Loucy (cell line): ENCODE results near the gene PODNL1.
"Not testable (repeated sequence)": the region's sequence is repeated elsewhere in the genome, so short reads cannot be mapped to it uniquely, and the experiment has no call there.

Experiments used
- H2AFZ ChIP-seq: fragments of 200-600 bp; sonication (generic); 2 replicates; pipeline ENCODE4 v1.6.0; 2016; ENCODE audit warnings: antibody characterized with exemption, mild to moderate bottlenecking, low read length, moderate library complexity
- H3F3A ChIP-seq: fragments of 200-600 bp; 2 replicates; pipeline ENCODE4 v1.6.0; 2016; ENCODE audit warnings: antibody characterized with exemption, low read depth, mild to moderate bottlenecking
- H3K27me3 ChIP-seq: fragments of 200-600 bp; sonication (generic); 2 replicates; pipeline ENCODE4 v1.6.1; 2014; ENCODE audit warnings: low read length, mild to moderate bottlenecking; ENCODE audit not compliant: insufficient read depth, poor library complexity, severe bottlenecking
- H3K36me3 ChIP-seq: fragments of 200-600 bp; sonication (generic); 2 replicates; pipeline ENCODE4 v1.6.1; 2016; ENCODE audit warnings: low read length; ENCODE audit not compliant: insufficient read depth
- H3K4me1 ChIP-seq: fragments of 200-600 bp; sonication (generic); 2 replicates; pipeline ENCODE4 v1.5.1; 2014; ENCODE audit warnings: low read length, mild to moderate bottlenecking; ENCODE audit not compliant: insufficient read depth, poor library complexity, severe bottlenecking
- H3K4me2 ChIP-seq: fragments of 200-600 bp; sonication (generic); 2 replicates; pipeline ENCODE4 v1.6.0; 2014; ENCODE audit warnings: antibody characterized with exemption, low read length, low read depth, mild to moderate bottlenecking; ENCODE audit not compliant: poor library complexity, severe bottlenecking
- H3K4me3 ChIP-seq: fragments of 200-600 bp; sonication (generic); 2 replicates; pipeline ENCODE4 v1.5.1; 2014; ENCODE audit warnings: low read length, mild to moderate bottlenecking, mixed read lengths; ENCODE audit not compliant: poor library complexity, severe bottlenecking
- H3K79me2 ChIP-seq: fragments of 200-600 bp; sonication (generic); 2 replicates; pipeline ENCODE4 v1.6.1; 2014; ENCODE audit warnings: low read length; ENCODE audit not compliant: insufficient read depth
- H3K9ac ChIP-seq: fragments of 200-600 bp; sonication (generic); 2 replicates; pipeline ENCODE4 v1.6.0; 2014; ENCODE audit warnings: mild to moderate bottlenecking, low read depth, low read length, moderate library complexity; ENCODE audit not compliant: poor library complexity, severe bottlenecking
- H3K9me2 ChIP-seq: fragments of 200-600 bp; sonication (generic); replicated peaks from 2 replicates; pipeline ENCODE4 v1.6.1; 2016; ENCODE audit warnings: low read depth, low read length, mixed read lengths
- H3K9me3 ChIP-seq: fragments of 200-600 bp; sonication (generic); 2 replicates; pipeline ENCODE4 v1.6.1; 2014; ENCODE audit warnings: mild to moderate bottlenecking, antibody characterized with exemption, low read length, low read depth; ENCODE audit not compliant: insufficient read depth
- H4K20me1 ChIP-seq: fragments of 200-600 bp; sonication (generic); 2 replicates; pipeline ENCODE4 v1.6.0; 2014; ENCODE audit warnings: antibody characterized with exemption, low read length, mild to moderate bottlenecking; ENCODE audit not compliant: insufficient read depth, poor library complexity, severe bottlenecking
- CTCF ChIP-seq: fragments of 200-600 bp; sonication (generic); conservative IDR thresholded peaks from 2 replicates; pipeline ENCODE4 v1.5.1; 2014; ENCODE audit warnings: mild to moderate bottlenecking, antibody characterized with exemption, low read length
- EZH2phosphoT487 ChIP-seq: fragments of 200-600 bp; IDR thresholded peaks from 2 replicates; pipeline ENCODE4 v1.6.1; 2018; ENCODE audit warnings: antibody characterized with exemption, mild to moderate bottlenecking, moderate library complexity, borderline replicate concordance

The PODNL1 gene

GRCh38 chr19:13969897-13970296 lies 31.7 kb upstream of the PODNL1 start:
- Histone ChIP-seq H2AFZ (no peak overlapping the region), H3F3A (no peaks in the 10 kb centered on the region), H3K27me3 (no peaks in the 10 kb centered on the region), H3K4me3 (no peak overlapping the region), H3K9me2 (no peaks in the 10 kb centered on the region), H4K20me1 (no peaks in the 10 kb centered on the region), H3K79me2 (no peaks in the 10 kb centered on the region), H3K4me2 (no peak overlapping the region), H3K36me3 (peaks cover 14% of the 10 kb centered on the region; the same call in 1 of the 2 replicates), H3K9me3 (no peaks in the 10 kb centered on the region), H3K4me1 (no peaks in the 10 kb centered on the region), H3K9ac (no peak overlapping the region)
- TF ChIP-seq EZH2phosphoT487 (no peak), CTCF (no peak)

GRCh38 chr19:13968999-13969398 lies 30.8 kb upstream of the PODNL1 start:
- H3K36me3 ChIP-seq, result peaks cover 14% of the 10 kb centered on the region; the same call in 1 of the 2 replicates
- no peak overlapping the region for H3K4me2 ChIP-seq
- no peak overlapping the region for H3K9ac ChIP-seq
- no peaks in the 10 kb centered on the region for H3K4me1 ChIP-seq
- H3K9me3 ChIP-seq, result no peaks in the 10 kb centered on the region
- no peaks in the 10 kb centered on the region for H3K27me3 ChIP-seq
- H3K79me2 ChIP-seq, result no peaks in the 10 kb centered on the region
- H3K4me3 ChIP-seq, result no peak overlapping the region
- H3K9me2 ChIP-seq, result no peaks in the 10 kb centered on the region
- no peak overlapping the region for H2AFZ ChIP-seq
- TF ChIP-seq EZH2phosphoT487 (no peak), CTCF (no peak)
- H4K20me1 ChIP-seq, result no peaks in the 10 kb centered on the region
- H3F3A ChIP-seq, result no peaks in the 10 kb centered on the region

GRCh38 chr19:13968383-13968935 lies 30.2 kb upstream of the PODNL1 start:
- no peak for TF ChIP-seq CTCF
- no peak for TF ChIP-seq EZH2phosphoT487
- no peak overlapping the region for H2AFZ ChIP-seq
- H3K27me3 ChIP-seq, result no peaks in the 10 kb centered on the region
- H3K9me3 ChIP-seq, result no peaks in the 10 kb centered on the region
- peaks cover 14% of the 10 kb centered on the region; the same call in 1 of the 2 replicates for H3K36me3 ChIP-seq
- H3K9ac ChIP-seq, result no peak overlapping the region
- H3K4me3 ChIP-seq, result no peak overlapping the region
- H3K4me2 ChIP-seq, result no peak overlapping the region
- no peaks in the 10 kb centered on the region for H3K79me2 ChIP-seq
- no peaks in the 10 kb centered on the region for H3F3A ChIP-seq
- H3K4me1 ChIP-seq, result no peaks in the 10 kb centered on the region
- no peaks in the 10 kb centered on the region for H4K20me1 ChIP-seq
- H3K9me2 ChIP-seq, result no peaks in the 10 kb centered on the region

- not testable (repeated sequence) for H3K4me1 ChIP-seq, H3K79me2 ChIP-seq, H3K9me2 ChIP-seq, H3K4me2 ChIP-seq, H3K4me3 ChIP-seq, H3F3A ChIP-seq, H2AFZ ChIP-seq, H3K27me3 ChIP-seq, H3K9me3 ChIP-seq, H4K20me1 ChIP-seq, H3K9ac ChIP-seq
- peaks cover 14% of the 10 kb centered on the region; the same call in 1 of the 2 replicates for H3K36me3 ChIP-seq
Observed at GRCh38 chr19:13967206-13967605, 29.0 kb upstream of the PODNL1 start.
